ENCODE results near the gene MAPKAP1. TPM values are rescaled to one million over a fixed set of nuclear protein-coding genes. Genes with fewer than 3 reads are reported as not detected.

Gene MAPKAP1
- total RNA-seq, 1 donor from 2014 or later, result 63.4 TPM

DNA sequence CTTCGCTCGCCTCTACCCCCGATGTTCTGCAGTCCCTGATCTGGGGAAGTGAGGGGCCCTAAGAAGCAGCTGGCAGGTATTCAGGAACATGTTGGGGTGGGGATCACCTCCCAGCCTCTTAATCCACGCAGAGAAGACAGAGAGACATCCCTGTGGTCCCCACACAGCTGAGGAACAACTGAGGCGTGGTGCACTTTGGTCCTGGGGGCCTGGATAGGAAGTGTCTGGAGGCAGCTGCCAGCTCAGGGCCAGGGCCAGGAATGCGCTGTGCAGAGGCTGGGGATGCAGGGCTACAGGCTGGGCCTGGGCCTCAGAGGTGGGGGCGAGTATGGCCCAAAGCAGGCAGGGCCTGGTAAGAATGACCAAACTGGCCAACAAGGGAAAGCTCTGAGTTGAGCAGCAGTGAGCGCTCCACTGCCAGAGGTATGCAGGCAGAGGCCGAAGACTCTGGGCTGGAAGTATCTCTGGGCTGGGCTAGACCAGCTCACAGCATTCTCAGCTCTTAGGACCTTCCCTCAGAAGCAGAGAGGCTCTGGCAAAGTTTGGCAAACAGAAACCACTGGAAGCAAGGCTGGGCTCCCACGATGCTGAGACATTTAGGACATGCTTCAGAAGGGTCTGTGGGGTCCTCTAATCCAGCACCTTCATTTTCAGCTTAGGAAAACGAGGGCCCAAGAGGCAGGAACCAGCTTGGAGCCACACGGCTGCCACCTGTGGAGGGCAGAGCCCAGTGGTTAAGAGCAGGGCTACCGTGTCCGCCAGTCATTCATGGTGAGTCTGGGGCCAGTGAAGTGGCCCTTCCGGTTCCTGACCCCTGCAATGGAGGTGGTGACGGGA, 271.0 kb downstream of the MAPKAP1 start:
- Mint-ChIP-seq H3K36me3 (ENCODE audit: low read depth) (no peaks in the 10 kb centered on the region), H3K9me3 (no peaks in the 10 kb centered on the region), H3K27me3 (ENCODE audit: low read depth) (no peaks in the 10 kb centered on the region), H3K27ac (ENCODE audit: unreplicated experiment) (no peak overlapping the region), H3K4me3 (no peak overlapping the region), H3K4me1 (peaks cover 8% of the 10 kb centered on the region)
- no peak for DNase-seq (ENCODE audit: low read depth, low spot score)
- TF ChIP-seq, protein P1, sequence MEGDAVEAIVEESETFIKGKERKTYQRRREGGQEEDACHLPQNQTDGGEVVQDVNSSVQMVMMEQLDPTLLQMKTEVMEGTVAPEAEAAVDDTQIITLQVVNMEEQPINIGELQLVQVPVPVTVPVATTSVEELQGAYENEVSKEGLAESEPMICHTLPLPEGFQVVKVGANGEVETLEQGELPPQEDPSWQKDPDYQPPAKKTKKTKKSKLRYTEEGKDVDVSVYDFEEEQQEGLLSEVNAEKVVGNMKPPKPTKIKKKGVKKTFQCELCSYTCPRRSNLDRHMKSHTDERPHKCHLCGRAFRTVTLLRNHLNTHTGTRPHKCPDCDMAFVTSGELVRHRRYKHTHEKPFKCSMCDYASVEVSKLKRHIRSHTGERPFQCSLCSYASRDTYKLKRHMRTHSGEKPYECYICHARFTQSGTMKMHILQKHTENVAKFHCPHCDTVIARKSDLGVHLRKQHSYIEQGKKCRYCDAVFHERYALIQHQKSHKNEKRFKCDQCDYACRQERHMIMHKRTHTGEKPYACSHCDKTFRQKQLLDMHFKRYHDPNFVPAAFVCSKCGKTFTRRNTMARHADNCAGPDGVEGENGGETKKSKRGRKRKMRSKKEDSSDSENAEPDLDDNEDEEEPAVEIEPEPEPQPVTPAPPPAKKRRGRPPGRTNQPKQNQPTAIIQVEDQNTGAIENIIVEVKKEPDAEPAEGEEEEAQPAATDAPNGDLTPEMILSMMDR (conservative IDR thresholded peaks at IDR 0.05), result no peak

DNA sequence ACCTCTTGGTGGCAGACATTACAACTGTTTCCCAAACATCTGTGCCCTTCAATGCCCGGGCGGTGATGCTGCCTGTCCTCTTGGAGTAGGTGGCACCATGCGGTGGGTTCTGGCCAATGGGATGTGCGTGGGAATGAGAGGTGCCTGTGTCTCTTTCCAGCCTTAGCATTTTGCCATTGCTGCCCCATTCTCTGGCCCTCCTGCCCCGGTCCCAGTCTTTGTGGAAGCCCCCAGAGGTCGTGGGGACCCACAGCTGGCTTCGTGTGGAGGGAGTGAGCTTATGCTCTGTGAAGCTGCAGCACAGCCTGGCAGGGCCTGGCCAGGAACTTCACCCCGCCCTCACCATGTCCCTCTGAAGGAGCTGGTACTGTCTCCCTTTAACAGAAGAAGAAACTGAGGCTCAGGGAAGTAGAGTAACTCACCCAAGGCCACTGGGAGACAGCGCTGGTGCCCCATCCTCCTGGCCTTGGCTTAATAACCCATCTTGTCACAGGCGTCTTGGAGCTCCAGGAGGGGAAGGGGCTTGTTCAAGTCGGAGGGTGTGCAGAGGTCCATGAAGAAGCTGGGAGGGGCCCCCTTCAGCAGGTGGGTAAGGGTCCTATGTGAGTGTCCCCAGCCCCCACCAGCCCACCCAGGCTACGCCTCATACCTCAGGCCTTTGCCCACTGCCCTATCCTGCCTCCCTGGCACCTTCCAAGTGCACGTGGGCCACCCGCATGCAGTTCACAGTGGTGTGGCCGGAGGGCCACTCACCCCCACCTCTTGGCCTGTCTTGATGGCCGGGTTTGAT, 271.8 kb downstream of the MAPKAP1 start:
- TF ChIP-seq, protein P1 (conservative IDR thresholded peaks at IDR 0.05), result no peak
- H3K9me3 Mint-ChIP-seq, result no peaks in the 10 kb centered on the region

DNA sequence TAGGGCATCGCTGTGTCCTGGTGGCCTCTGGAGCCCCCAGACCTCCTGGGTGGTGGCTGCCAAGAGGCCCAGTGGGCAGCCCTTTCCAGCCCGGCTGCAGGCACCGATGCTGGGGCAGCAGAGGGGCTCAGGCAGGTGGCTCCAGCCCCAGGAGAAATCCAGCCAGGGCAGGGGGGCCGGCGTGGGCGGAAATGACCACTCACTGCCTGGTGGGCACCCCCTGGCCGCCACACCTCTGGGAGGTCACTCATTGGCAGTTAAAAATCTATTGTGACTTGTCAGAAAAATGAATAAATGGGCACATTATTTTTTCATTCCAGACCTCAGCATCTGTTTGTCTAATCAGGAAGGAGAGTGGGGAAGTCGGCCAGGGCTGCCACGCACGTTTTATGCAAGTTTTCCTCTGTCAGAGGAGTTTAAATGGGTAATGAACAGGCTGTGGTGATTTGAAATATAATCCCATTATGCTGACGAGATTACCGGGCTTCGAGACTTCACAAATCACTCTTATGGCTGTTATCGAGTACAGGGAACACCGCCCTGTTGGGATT, 273.5 kb downstream of the MAPKAP1 start:
- no peak overlapping the region for H3K27ac Mint-ChIP-seq (ENCODE audit: unreplicated experiment)
- H3K36me3 Mint-ChIP-seq (ENCODE audit: low read depth), result no peaks in the 10 kb centered on the region
- no peak overlapping the region for H3K4me3 Mint-ChIP-seq
- H3K4me1 Mint-ChIP-seq, result peaks cover 8% of the 10 kb centered on the region
- TF ChIP-seq, protein P1 (conservative IDR thresholded peaks at IDR 0.05), result no peak
- DNase-seq (ENCODE audit: low read depth, low spot score), result no peak
- no peaks in the 10 kb centered on the region for H3K27me3 Mint-ChIP-seq (ENCODE audit: low read depth)
- no peaks in the 10 kb centered on the region for H3K9me3 Mint-ChIP-seq

More for the DNA sequence above, 271.8 kb downstream of the MAPKAP1 start:
- Mint-ChIP-seq H3K4me3 (no peak overlapping the region), H3K36me3 (ENCODE audit: low read depth) (no peaks in the 10 kb centered on the region), H3K27me3 (ENCODE audit: low read depth) (no peaks in the 10 kb centered on the region), H3K27ac (ENCODE audit: unreplicated experiment) (no peak overlapping the region), H3K4me1 (peaks cover 8% of the 10 kb centered on the region)
- no peak for DNase-seq (ENCODE audit: low read depth, low spot score)

DNA sequence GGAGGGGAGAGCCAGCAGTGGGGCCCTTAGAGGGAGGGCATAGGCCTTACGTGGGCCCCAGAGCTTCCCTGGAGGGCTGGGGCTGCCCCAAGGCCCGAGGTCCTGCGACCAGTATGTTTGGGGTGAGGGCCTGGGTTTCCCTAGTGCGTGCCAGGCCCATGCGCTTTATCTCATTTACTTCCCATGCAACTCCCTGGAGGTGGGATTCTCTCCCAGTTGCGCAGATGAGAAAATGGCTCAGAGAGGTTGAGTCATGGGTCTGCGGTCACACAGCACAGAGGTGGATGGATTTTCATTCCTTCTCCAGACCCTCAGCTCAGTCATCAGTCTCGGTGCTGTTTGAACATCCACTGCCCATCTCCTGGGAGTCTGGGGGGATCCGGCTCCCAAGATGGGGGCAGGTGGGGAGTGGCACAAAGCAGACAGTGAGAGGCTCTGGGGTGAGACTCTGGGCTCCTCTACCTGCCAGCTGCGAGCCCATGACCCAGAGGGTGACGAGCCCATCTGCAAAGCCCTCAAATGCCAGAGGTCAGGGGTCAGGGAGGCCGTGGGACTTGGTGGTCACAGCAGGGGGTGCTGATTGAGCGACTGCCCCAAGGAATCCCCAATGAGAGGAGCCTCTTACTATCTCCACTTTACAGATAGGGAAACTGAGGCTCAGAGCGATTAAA, 274.2 kb downstream of the MAPKAP1 start:
- no peaks in the 10 kb centered on the region for H3K27me3 Mint-ChIP-seq (ENCODE audit: low read depth)
- no peak overlapping the region for H3K4me3 Mint-ChIP-seq
- H3K4me1 Mint-ChIP-seq, result peaks cover 8% of the 10 kb centered on the region
- no peak for DNase-seq (ENCODE audit: low read depth, low spot score)
- TF ChIP-seq, protein P1 (conservative IDR thresholded peaks at IDR 0.05), result no peak
- H3K27ac Mint-ChIP-seq (ENCODE audit: unreplicated experiment), result no peak overlapping the region
- H3K9me3 Mint-ChIP-seq, result no peaks in the 10 kb centered on the region
- no peaks in the 10 kb centered on the region for H3K36me3 Mint-ChIP-seq (ENCODE audit: low read depth)

DNA sequence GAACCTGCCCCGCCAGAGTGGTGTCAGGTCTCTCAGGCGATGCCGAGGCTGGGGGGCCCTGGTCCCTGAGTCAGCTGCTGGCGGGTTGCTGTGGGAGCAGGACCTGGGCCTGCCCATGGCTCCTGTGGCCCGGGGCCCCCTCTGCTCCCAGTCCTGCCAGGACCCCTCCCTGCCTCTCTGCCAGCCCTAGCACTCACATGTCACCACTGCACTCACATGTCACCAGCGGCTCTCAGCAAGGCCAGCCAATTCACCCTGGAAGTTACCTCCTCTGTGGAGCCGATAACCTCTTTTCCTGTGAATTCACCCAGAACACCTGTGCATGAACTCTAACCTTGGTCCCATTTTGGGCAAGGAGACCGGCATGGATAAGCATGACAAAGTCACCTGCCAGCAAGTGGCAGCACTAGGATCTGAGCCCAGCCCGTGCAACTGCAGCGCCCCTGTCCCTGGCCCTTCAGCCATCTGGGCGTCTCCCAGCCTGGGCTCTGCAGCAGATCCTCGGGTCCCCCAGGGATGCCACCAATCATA, 275.2 kb downstream of the MAPKAP1 start:
- H3K4me1 Mint-ChIP-seq, result peaks cover 8% of the 10 kb centered on the region
- no peak for DNase-seq (ENCODE audit: low read depth, low spot score)

More for the DNA sequence above, 275.2 kb downstream of the MAPKAP1 start:
- H3K4me3 Mint-ChIP-seq, result no peak overlapping the region
- H3K9me3 Mint-ChIP-seq, result no peaks in the 10 kb centered on the region
- TF ChIP-seq, protein P1 (conservative IDR thresholded peaks at IDR 0.05), result no peak
- no peaks in the 10 kb centered on the region for H3K27me3 Mint-ChIP-seq (ENCODE audit: low read depth)
- no peaks in the 10 kb centered on the region for H3K36me3 Mint-ChIP-seq (ENCODE audit: low read depth)
- H3K27ac Mint-ChIP-seq (ENCODE audit: unreplicated experiment), result no peak overlapping the region

Measured in neural crest cell (in vitro differentiated cells).